ENCODE data around the gene AFTPH.

GRCh38 chr2:64541547-64541946 lies 17.4 kb downstream of the AFTPH start:
- TF ChIP-seq CTCF (IDR thresholded peaks at IDR 0.05; ENCODE audit: low read length) (no peak), EZH2phosphoT487 (IDR thresholded peaks at IDR 0.05; ENCODE audit: low read length) (no peak)
